GM10266 (cell line): ENCODE measurements around the gene YJU2.
"Not testable (repeated sequence)": the region's sequence is repeated elsewhere in the genome, so short reads cannot be mapped to it uniquely, and the experiment has no call there.

Experiments used
- DNase-seq: peaks from one replicate; pipeline ENCODE4 v3.0.0; 2012; ENCODE audit errors: extremely low spot score
- TF ChIP-seq, protein P1 (sequence below): IDR thresholded peaks from 2 replicates; pipeline ENCODE4 v1.5.1; 2012; ENCODE audit warnings: mild to moderate bottlenecking, low read depth; ENCODE audit not compliant: control insufficient read depth, insufficient read depth; ENCODE audit errors: missing control alignments

YJU2 gene

DNA sequence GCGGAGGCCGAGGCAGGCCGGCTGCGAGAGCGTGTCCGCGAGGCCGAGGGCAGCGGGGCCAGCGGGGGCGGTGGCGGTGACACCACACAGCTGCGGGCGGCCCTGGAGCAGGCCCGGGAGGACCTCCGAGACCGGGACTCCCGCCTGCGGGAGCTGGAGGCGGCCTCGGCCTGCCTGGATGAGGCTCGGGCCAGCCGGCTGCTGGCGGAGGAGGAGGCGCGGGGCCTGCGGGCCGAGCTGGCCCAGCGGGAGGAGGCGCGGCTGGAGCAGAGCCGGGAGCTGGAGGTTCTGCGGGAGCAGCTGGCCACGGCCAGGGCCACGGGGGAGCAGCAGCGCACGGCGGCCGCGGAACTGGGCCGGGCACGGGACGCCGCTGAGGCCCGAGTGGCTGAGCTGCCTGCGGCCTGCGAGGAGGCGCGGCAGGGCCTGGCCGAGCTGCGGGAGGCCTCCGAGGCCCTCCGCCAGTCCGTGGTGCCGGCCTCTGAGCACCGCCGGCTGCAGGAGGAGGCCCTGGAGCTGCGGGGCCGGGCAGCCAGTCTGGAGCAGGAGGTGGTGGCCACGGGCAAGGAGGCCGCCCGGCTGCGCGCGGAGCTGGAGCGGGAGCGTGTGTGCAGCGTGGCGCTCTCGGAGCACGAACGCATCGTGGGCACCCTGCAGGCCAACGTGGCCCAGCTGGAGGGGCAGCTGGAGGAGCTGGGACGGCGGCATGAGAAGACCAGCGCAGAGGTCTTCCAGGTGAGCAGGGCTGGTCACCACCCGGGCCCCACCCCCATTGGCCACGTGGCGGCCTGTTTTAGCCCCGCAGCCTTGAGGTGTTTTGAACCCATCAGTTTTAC lies 29.2 kb upstream of the YJU2 start:
- no peak for DNase-seq
- TF ChIP-seq, protein P1, sequence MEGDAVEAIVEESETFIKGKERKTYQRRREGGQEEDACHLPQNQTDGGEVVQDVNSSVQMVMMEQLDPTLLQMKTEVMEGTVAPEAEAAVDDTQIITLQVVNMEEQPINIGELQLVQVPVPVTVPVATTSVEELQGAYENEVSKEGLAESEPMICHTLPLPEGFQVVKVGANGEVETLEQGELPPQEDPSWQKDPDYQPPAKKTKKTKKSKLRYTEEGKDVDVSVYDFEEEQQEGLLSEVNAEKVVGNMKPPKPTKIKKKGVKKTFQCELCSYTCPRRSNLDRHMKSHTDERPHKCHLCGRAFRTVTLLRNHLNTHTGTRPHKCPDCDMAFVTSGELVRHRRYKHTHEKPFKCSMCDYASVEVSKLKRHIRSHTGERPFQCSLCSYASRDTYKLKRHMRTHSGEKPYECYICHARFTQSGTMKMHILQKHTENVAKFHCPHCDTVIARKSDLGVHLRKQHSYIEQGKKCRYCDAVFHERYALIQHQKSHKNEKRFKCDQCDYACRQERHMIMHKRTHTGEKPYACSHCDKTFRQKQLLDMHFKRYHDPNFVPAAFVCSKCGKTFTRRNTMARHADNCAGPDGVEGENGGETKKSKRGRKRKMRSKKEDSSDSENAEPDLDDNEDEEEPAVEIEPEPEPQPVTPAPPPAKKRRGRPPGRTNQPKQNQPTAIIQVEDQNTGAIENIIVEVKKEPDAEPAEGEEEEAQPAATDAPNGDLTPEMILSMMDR: no peak

DNA sequence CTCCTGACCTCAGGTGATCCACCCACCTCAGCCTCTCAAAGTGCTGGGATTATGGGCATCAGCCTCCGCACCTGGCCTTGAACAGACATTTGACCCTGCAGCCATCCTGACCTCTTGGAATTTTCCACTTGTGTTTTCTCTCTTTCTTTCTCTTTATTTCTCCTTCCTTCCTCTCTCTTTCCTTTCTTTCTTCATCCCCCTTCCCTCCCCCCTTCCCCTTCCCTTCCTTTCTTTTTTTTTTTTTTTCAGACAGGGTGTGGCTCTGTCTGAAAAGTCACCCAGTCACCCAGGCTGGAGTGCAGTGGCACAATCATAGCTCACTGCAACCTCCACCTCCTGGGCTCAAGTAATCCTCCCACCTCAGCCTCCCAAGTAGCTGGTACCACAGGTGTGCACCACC lies 28.4 kb upstream of the YJU2 start:
- DNase-seq: not testable (repeated sequence)

DNA sequence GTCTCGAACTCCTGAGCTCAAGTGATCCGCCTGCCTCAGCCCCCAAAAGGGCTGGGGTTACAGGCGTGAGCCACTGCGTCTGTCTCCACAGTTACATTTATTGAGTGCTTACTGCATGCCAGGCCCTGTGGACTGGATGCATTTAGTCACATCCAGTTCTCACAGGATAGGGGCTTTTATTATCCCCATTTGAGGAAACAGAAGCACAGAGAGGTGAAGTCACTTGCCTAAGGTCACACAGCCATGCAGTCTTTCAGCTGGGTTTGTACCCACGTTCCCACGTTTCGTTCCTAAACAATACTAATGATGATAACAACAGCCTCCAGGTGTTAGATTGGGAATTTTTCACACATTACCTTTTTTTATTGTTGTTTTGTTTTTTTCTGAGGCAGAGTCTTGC lies 26.7 kb upstream of the YJU2 start:
- DNase-seq: no peak
- TF ChIP-seq, protein P1: no peak

DNA sequence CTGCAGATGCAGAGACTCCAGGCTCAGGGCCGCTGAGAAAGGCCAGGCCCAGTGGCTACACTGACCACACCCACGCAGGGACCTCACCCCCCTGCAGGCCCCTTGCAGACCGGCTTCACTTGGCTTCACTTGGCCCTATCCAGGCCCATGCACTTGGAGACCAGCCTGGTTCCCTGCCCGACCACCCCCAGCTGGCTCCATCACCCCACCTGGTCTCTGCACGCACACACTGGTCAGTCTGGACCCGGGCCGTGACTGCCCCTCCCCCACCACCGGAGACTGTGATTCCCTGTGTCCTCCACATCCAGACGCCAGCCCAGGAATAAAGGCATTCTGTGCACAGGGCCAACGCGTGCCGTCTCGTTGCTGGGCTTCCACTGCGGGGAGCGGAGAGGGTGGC lies 22.4 kb upstream of the YJU2 start:
- TF ChIP-seq, protein P1: no peak
- DNase-seq: no peak

DNA sequence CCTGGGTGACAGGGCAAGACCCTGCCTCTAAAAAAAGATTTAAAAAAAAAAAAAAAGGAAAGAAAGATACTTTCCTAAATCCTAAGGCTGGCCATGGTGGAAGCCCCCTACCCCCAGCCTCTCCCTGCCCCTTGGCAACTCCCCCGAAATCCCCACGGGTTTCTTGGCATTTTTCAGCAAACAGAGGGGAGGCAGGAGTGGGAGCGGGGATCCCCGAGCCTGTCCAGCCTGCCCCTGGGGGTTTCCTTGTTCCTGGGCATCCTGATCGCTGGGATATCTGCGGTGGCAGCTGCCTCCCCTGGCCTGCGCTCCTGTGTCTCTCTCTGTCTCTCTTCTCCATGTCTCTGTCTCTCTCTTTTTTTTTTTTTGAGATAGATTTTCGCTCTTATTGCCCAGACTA lies 21.0 kb upstream of the YJU2 start:
- no peak for DNase-seq
- TF ChIP-seq, protein P1: no peak

DNA sequence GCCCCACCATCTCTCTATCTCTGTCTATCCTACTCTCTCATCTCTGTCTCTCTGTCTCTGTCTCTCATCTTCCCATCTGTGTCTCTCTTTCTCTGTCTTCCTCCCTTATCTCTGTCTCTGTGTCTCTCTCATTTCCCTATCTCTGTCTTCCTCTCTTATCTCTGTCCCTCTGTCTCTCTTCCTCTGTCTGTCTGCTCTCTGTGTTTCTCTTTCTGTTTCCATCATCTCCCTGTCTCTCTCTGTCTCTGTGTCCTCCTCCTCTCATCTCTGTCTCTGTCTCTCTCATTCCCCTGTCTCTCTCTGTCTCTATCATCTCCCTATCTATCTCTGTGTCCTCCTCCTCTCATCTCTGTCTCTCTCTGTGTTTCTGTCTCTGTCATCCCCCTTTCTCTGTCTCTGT lies 19.1 kb upstream of the YJU2 start:
- TF ChIP-seq, protein P1: no peak
- DNase-seq: no peak

DNA sequence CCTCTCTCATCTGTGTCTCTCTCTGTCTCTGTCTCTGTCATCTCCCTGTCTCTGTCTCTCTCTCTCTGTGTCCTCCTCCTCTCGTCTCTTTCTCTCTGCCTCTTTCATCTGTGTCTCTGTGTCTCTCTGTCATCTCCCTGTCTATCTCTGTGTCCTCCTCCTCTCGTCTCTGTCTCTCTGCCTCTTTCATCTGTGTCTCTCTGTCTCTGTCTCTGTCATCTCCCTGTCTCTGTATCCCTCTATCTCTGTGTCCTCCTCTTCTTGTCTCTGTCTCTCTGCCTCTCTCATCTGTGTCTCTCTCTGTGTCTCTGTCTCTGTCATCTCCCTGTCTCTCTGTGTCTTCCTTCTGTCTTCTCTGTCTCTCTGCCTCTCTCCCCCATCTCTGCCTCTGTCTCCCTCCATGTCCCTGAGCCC lies 18.1 kb upstream of the YJU2 start:
- no peak for DNase-seq
- TF ChIP-seq, protein P1: no peak

DNA sequence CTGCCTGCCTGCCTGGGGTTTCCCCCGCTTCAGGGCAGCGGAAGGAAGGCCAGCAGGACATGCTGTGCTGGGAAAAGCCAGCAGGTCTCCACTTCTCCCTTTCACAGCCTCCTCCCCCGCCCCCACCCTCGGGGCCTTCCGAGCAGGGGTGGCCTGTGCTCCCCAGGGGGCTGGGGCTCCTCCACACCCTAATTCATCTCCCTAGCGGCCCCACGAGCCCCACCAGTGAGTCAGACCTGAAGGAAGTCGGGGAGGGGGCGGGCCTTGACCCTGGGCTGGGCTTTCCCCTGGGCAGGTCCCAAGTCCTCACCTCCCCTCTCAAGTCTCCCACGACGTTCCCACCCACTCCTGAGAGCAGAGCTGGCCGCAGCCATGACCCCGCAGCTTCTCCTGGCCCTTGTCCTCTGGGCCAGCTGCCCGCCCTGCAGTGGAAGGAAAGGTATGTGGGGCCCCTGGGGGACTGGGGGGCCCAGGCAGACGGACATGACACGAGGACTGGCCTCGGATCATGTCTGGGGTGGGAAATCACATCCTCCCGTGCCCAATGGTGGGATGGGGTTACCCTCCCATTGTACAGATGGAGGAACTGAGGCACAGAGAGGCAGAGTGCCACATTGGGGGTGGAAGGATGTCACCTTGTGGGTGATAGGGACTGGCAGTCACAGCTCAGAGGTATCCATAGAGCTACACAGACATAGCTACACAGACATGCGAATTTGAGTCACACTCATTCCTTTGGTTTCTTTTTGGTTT lies 17.5 kb upstream of the YJU2 start, which contains the start of gene EBI3:
EBI3 (plus strand) TSS at position 345 of the 753 bp plus-strand sequence; CDS start at position 373, 28 bp downstream.
- TF ChIP-seq, protein P1: no peak
- DNase-seq: peak; percentile 88

DNA sequence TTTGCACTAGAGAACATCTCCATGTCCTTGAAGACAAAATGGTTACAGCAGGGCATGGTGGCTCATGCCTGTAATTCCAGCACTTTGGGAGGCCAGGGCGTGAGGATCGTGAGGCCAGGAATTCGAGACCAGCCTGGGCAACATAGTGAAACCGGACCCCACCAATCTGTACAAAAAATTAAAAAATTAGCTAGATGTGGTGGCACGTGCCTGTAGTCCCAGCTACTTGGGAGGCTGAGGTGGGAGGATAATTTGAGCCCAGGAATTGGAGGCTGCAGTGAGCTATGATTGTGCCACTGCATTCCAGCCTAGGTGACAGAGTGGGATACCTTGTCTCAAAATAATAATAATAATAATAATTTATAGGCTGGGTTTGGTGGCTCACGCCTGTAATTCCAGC lies 16.6 kb upstream of the YJU2 start:
- not testable (repeated sequence) for DNase-seq

DNA sequence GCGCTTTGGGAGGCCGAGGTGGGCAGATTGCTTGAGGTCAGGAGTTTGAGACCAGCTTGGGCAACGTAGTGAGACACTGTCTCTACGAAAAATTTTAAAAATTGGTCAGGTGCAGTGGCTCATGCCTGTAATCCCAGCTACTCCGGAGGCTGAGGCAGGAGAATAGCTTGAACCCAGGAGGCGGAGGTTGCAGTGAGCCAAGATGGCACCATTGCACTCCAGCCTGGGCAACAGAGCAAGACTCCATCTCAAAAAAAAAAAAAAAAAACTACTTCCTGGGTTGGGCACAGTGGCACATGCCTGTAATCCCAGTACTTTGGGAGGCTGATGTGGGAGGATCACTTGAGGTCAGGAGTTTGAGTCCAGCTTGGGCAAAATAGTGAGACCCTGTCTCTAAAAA lies 15.4 kb upstream of the YJU2 start:
- DNase-seq: not testable (repeated sequence)

DNA sequence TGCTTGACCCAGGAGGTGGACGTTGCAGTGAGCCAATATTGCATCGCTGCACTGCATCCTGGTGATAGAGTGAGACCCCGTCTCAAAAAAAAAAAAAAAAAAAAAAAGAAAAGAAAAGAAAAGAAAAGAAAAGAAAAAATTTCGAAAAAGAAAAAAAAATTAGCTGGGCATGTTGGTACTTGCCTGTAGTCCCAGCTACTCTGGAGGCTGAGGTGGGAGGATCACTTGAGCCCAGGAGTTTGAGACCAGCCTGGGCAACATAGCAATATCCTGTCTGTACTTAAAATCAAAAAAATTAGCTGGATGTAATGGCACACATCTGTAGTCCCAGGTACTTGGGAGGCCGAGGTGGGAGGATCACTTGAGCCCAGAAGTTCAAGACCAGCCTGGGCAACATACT lies 14.7 kb upstream of the YJU2 start:
- not testable (repeated sequence) for DNase-seq
